HG03280 (cell line): Measurements from ENCODE around the gene RND1.
A peak's percentile ranks its signal among the peaks of the same experiment; 100 is the strongest.
"Not testable (repeated sequence)": the region's sequence is repeated elsewhere in the genome, so short reads cannot be mapped to it uniquely, and the experiment has no call there.

ENCODE experiments used
- ATAC-seq: cut with Tn5 transposase; IDR thresholded peaks from one replicate; pipeline ENCODE4 v1.9.1; 2021; ENCODE audit warnings: mild to moderate bottlenecking, moderate library complexity; ENCODE audit not compliant: unreplicated experiment

Gene RND1

GRCh38 chr12:48869191-48869590, 3.5 kb upstream of the RND1 start:
- ATAC-seq = no peak

- ATAC-seq = no peak
Observed at GRCh38 chr12:48868451-48868850, 2.8 kb upstream of the RND1 start.

GRCh38 chr12:48866052-48866711, 512 bp upstream of the RND1 start:
- ATAC-seq = peak; percentile 38

- ATAC-seq = no peak
Observed at GRCh38 chr12:48863291-48863690, 2.4 kb downstream of the RND1 start.

- ATAC-seq = no peak
Observed at GRCh38 chr12:48862760-48863159, 2.9 kb downstream of the RND1 start.

GRCh38 chr12:48861111-48861510, 4.6 kb downstream of the RND1 start:
- no peak for ATAC-seq

GRCh38 chr12:48860236-48860635, 5.4 kb downstream of the RND1 start:
- ATAC-seq = not testable (repeated sequence)

- ATAC-seq = no peak
Observed at GRCh38 chr12:48859607-48860006, 6.1 kb downstream of the RND1 start.

- no peak for ATAC-seq
Observed at GRCh38 chr12:48858043-48858442, 7.6 kb downstream of the RND1 start.

- ATAC-seq = no peak
Observed at GRCh38 chr12:48857278-48857994, 8.2 kb downstream of the RND1 start.

- no peak for ATAC-seq
Observed at GRCh38 chr12:48856379-48856778, 9.3 kb downstream of the RND1 start.

- not testable (repeated sequence) for ATAC-seq
Observed at GRCh38 chr12:48854932-48855331, 10.7 kb downstream of the RND1 start.

- ATAC-seq = no peak
Observed at GRCh38 chr12:48854488-48854887, 11.2 kb downstream of the RND1 start.

- peak; percentile 46 for ATAC-seq
Observed at GRCh38 chr12:48852734-48853688, 12.7 kb downstream of the RND1 start.

- ATAC-seq = peak; percentile 94
Observed at GRCh38 chr12:48851883-48852733, 13.6 kb downstream of the RND1 start, which contains the start of gene DDX23. Gene DDX23 (minus strand): TSS chr12:48852163. CDS start chr12:48845782, 6,381 bp downstream.

- ATAC-seq = not testable (repeated sequence)
Observed at GRCh38 chr12:48842021-48842420, 23.6 kb downstream of the RND1 start.

- ATAC-seq = no peak
Observed at GRCh38 chr12:48838048-48838447, 27.6 kb downstream of the RND1 start.

GRCh38 chr12:48832321-48833060, 33.2 kb downstream of the RND1 start:
- ATAC-seq = no peak

GRCh38 chr12:48831257-48831656, 34.4 kb downstream of the RND1 start:
- ATAC-seq = no peak
